ENCODE measurements around the gene NIP7. TPM values are rescaled to one million over a fixed set of nuclear protein-coding genes. Genes with fewer than 3 reads are reported as not detected.
A peak's percentile ranks its signal among the peaks of the same experiment; 100 is the strongest.

Gene NIP7
- total RNA-seq, 1 donor from 2014 or later: 21.9 TPM

GRCh38 chr16:69318177-69318910 is 21.2 kb upstream of the NIP7 start:
- Histone ChIP-seq H3K27me3 (ENCODE audit: control insufficient read depth in 3 of 3, insufficient read depth in 3 of 3, low read length in 3 of 3) (no peaks in the 10 kb centered on the region), H3K9ac (ENCODE audit: low read depth in 1 of 3, low read length in 3 of 3) (no peak overlapping the region), H3K27ac (ENCODE audit: low read depth, low read length) (no peak overlapping the region), H3K9me3 (ENCODE audit: control insufficient read depth in 3 of 3, low read length in 3 of 3) (no peaks in the 10 kb centered on the region), H3K4me3 (ENCODE audit: low read length in 3 of 3) (no peak overlapping the region), H3K4me1 (ENCODE audit: control insufficient read depth in 3 of 3, insufficient read depth in 3 of 3, low read length in 3 of 3) (peaks cover 0 to 29% (median 19%) of the 10 kb centered on the region in 3 donors), H3K36me3 (ENCODE audit: control insufficient read depth in 3 of 3, insufficient read depth in 3 of 3, low read length in 3 of 3) (peaks cover 71 to 81% (median 78%) of the 10 kb centered on the region in 3 donors)

DNA sequence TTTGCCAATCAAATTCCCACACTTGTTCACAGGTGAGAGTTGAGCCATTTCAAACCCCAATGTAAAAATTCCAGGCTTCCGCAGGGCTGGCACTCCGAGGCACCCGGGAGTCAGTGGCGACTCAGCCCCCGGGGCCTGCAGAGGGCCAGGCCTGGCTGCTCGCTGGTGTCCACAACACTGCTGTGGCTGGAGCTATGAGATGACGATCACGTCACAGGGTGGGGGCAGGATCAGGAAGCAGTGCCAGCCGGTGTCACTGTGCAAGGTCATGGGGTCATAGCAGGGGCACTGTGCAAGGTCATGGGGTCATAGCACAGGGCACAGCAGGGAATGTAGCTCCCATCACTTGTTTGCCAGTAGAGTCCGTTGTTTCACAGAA is 20.7 kb upstream of the NIP7 start:
- Histone ChIP-seq H3K36me3 (ENCODE audit: control insufficient read depth in 3 of 3, insufficient read depth in 3 of 3, low read length in 3 of 3) (peaks cover 75 to 85% (median 80%) of the 10 kb centered on the region in 3 donors), H3K27me3 (ENCODE audit: control insufficient read depth in 3 of 3, insufficient read depth in 3 of 3, low read length in 3 of 3) (no peaks in the 10 kb centered on the region), H3K4me3 (ENCODE audit: low read length in 3 of 3) (no peak overlapping the region), H3K9ac (ENCODE audit: low read depth in 1 of 3, low read length in 3 of 3) (no peak overlapping the region), H3K9me3 (ENCODE audit: control insufficient read depth in 3 of 3, low read length in 3 of 3) (no peaks in the 10 kb centered on the region), H3K4me1 (ENCODE audit: control insufficient read depth in 3 of 3, insufficient read depth in 3 of 3, low read length in 3 of 3) (peaks cover 1 to 34% (median 23%) of the 10 kb centered on the region in 3 donors), H3K27ac (ENCODE audit: low read depth, low read length) (no peak overlapping the region)

DNA sequence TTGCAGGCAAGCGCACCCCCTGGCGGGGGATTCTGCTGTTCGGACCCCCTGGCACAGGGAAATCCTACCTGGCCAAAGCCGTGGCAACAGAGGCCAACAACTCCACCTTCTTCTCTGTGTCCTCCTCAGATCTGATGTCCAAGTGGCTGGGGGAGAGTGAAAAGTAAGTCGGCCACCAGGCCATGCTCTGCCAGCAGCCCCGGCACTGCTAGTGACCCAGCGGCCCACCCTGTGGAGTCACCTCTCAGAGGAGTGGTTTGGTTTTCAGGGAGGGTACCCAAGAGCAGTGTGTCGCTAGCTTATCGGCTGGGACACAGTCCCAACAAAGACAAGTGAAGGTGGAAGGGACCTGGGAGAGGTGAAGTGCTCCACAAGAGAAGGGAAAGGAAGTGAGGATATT is 20.2 kb upstream of the NIP7 start:
- Histone ChIP-seq H3K4me3 (ENCODE audit: low read length in 3 of 3) (no peak overlapping the region), H3K27ac (ENCODE audit: low read depth, low read length) (no peak overlapping the region), H3K4me1 (ENCODE audit: control insufficient read depth in 3 of 3, insufficient read depth in 3 of 3, low read length in 3 of 3) (peaks cover 2 to 39% (median 27%) of the 10 kb centered on the region in 3 donors), H3K27me3 (ENCODE audit: control insufficient read depth in 3 of 3, insufficient read depth in 3 of 3, low read length in 3 of 3) (no peaks in the 10 kb centered on the region), H3K9me3 (ENCODE audit: control insufficient read depth in 3 of 3, low read length in 3 of 3) (no peaks in the 10 kb centered on the region), H3K36me3 (ENCODE audit: control insufficient read depth in 3 of 3, insufficient read depth in 3 of 3, low read length in 3 of 3) (peaks cover 75 to 85% (median 81%) of the 10 kb centered on the region in 3 donors), H3K9ac (ENCODE audit: low read depth in 1 of 3, low read length in 3 of 3) (no peak overlapping the region)

GRCh38 chr16:69319826-69320739 is 19.5 kb upstream of the NIP7 start:
- Histone ChIP-seq H3K4me1 (ENCODE audit: control insufficient read depth in 3 of 3, insufficient read depth in 3 of 3, low read length in 3 of 3) (peaks cover 2 to 45% (median 34%) of the 10 kb centered on the region in 3 donors), H3K27me3 (ENCODE audit: control insufficient read depth in 3 of 3, insufficient read depth in 3 of 3, low read length in 3 of 3) (no peaks in the 10 kb centered on the region), H3K9me3 (ENCODE audit: control insufficient read depth in 3 of 3, low read length in 3 of 3) (no peaks in the 10 kb centered on the region), H3K9ac (ENCODE audit: low read depth in 1 of 3, low read length in 3 of 3) (no peak overlapping the region), H3K4me3 (ENCODE audit: low read length in 3 of 3) (no peak overlapping the region), H3K36me3 (ENCODE audit: control insufficient read depth in 3 of 3, insufficient read depth in 3 of 3, low read length in 3 of 3) (peaks cover 78 to 88% (median 81%) of the 10 kb centered on the region in 3 donors), H3K27ac (ENCODE audit: low read depth, low read length) (no peak overlapping the region)

GRCh38 chr16:69320740-69321073 is 18.9 kb upstream of the NIP7 start:
- Histone ChIP-seq H3K4me3 (ENCODE audit: low read length in 3 of 3) (no peak overlapping the region), H3K9me3 (ENCODE audit: control insufficient read depth in 3 of 3, low read length in 3 of 3) (no peaks in the 10 kb centered on the region), H3K9ac (ENCODE audit: low read depth in 1 of 3, low read length in 3 of 3) (no peak overlapping the region), H3K27ac (ENCODE audit: low read depth, low read length) (no peak overlapping the region), H3K27me3 (ENCODE audit: control insufficient read depth in 3 of 3, insufficient read depth in 3 of 3, low read length in 3 of 3) (no peaks in the 10 kb centered on the region), H3K4me1 (ENCODE audit: control insufficient read depth in 3 of 3, insufficient read depth in 3 of 3, low read length in 3 of 3) (peaks cover 4 to 49% (median 36%) of the 10 kb centered on the region in 3 donors), H3K36me3 (ENCODE audit: control insufficient read depth in 3 of 3, insufficient read depth in 3 of 3, low read length in 3 of 3) (peaks cover 78 to 84% (median 79%) of the 10 kb centered on the region in 3 donors)

DNA sequence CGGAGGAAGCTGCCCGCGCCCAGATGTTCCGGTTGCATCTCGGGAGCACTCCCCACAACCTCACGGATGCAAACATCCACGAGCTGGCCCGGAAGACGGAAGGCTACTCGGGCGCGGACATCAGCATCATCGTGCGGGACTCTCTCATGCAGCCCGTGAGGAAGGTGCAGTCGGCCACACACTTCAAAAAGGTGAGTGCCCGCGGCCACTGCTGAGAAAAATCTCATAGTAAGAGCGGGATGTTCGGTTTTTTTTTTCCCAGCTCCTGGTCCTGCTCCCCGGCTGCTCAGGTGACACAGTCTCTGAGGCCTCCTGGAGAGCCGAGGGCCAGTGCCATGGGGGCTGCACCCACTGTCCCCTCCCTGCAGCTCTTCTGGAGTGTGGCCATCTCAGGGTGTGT is 18.5 kb upstream of the NIP7 start:
- H3K4me3 ChIP-seq (ENCODE audit: low read length in 3 of 3): no peak overlapping the region
- H3K9me3 ChIP-seq (ENCODE audit: control insufficient read depth in 3 of 3, low read length in 3 of 3): no peaks in the 10 kb centered on the region
- H3K27me3 ChIP-seq (ENCODE audit: control insufficient read depth in 3 of 3, insufficient read depth in 3 of 3, low read length in 3 of 3): no peaks in the 10 kb centered on the region
- no peak overlapping the region for H3K27ac ChIP-seq (ENCODE audit: low read depth, low read length)
- peaks cover 75 to 80% (median 77%) of the 10 kb centered on the region in 3 donors for H3K36me3 ChIP-seq (ENCODE audit: control insufficient read depth in 3 of 3, insufficient read depth in 3 of 3, low read length in 3 of 3)
- H3K9ac ChIP-seq (ENCODE audit: low read depth in 1 of 3, low read length in 3 of 3): no peak overlapping the region
- peaks cover 8 to 49% (median 40%) of the 10 kb centered on the region in 3 donors for H3K4me1 ChIP-seq (ENCODE audit: control insufficient read depth in 3 of 3, insufficient read depth in 3 of 3, low read length in 3 of 3)

GRCh38 chr16:69322343-69322742 is 17.2 kb upstream of the NIP7 start:
- Histone ChIP-seq H3K4me3 (ENCODE audit: low read length in 3 of 3) (no peak overlapping the region), H3K9me3 (ENCODE audit: control insufficient read depth in 3 of 3, low read length in 3 of 3) (no peaks in the 10 kb centered on the region), H3K36me3 (ENCODE audit: control insufficient read depth in 3 of 3, insufficient read depth in 3 of 3, low read length in 3 of 3) (peaks cover 65 to 70% (median 67%) of the 10 kb centered on the region in 3 donors), H3K27me3 (ENCODE audit: control insufficient read depth in 3 of 3, insufficient read depth in 3 of 3, low read length in 3 of 3) (no peaks in the 10 kb centered on the region), H3K27ac (ENCODE audit: low read depth, low read length) (no peak overlapping the region), H3K4me1 (ENCODE audit: control insufficient read depth in 3 of 3, insufficient read depth in 3 of 3, low read length in 3 of 3) (peaks cover 20 to 52% (median 44%) of the 10 kb centered on the region in 3 donors), H3K9ac (ENCODE audit: low read depth in 1 of 3, low read length in 3 of 3) (no peak overlapping the region)

GRCh38 chr16:69323415-69323814 is 16.2 kb upstream of the NIP7 start:
- peaks cover 27 to 57% (median 45%) of the 10 kb centered on the region in 3 donors for H3K4me1 ChIP-seq (ENCODE audit: control insufficient read depth in 3 of 3, insufficient read depth in 3 of 3, low read length in 3 of 3)
- peak overlapping the region in 1 of 3 donors; percentile 54 for H3K9ac ChIP-seq (ENCODE audit: low read depth in 1 of 3, low read length in 3 of 3)
- H3K36me3 ChIP-seq (ENCODE audit: control insufficient read depth in 3 of 3, insufficient read depth in 3 of 3, low read length in 3 of 3): peaks cover 62 to 69% (median 66%) of the 10 kb centered on the region in 3 donors
- H3K27ac ChIP-seq (ENCODE audit: low read depth, low read length): peak overlapping the region; percentile 86
- H3K4me3 ChIP-seq (ENCODE audit: low read length in 3 of 3): no peak overlapping the region
- no peaks in the 10 kb centered on the region for H3K9me3 ChIP-seq (ENCODE audit: control insufficient read depth in 3 of 3, low read length in 3 of 3)
- no peaks in the 10 kb centered on the region for H3K27me3 ChIP-seq (ENCODE audit: control insufficient read depth in 3 of 3, insufficient read depth in 3 of 3, low read length in 3 of 3)

DNA sequence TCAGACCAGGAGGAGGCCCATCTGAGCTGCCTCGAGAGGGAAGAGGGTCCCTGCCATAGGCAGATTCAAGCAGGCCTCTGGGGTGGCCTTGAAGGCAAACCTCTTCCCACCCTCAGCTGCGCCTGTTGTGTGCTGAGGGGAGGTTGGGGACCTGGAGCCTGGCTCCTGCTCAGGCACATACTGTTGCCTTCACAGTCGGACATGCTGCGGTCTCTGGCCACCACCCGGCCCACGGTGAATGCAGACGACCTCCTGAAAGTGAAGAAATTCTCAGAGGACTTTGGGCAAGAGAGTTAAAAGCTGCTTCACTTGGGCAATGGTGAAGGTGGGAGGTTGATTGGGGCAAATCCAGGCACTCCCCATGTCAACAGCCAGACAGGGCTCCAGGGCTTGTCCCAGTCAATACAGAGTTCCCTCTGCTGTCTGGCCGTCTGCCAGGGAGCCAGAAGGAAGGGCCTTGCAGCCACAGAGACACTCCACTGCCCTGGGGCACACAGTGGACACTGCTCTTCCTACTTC is 15.5 kb upstream of the NIP7 start:
- Histone ChIP-seq H3K9ac (ENCODE audit: low read depth in 1 of 3, low read length in 3 of 3) (peak overlapping the region in 1 of 3 donors; percentile 64), H3K9me3 (ENCODE audit: control insufficient read depth in 3 of 3, low read length in 3 of 3) (no peaks in the 10 kb centered on the region), H3K4me1 (ENCODE audit: control insufficient read depth in 3 of 3, insufficient read depth in 3 of 3, low read length in 3 of 3) (peaks cover 34 to 62% (median 51%) of the 10 kb centered on the region in 3 donors), H3K27ac (ENCODE audit: low read depth, low read length) (peak overlapping the region; percentile 86), H3K36me3 (ENCODE audit: control insufficient read depth in 3 of 3, insufficient read depth in 3 of 3, low read length in 3 of 3) (peaks cover 56 to 62% (median 60%) of the 10 kb centered on the region in 3 donors), H3K27me3 (ENCODE audit: control insufficient read depth in 3 of 3, insufficient read depth in 3 of 3, low read length in 3 of 3) (no peaks in the 10 kb centered on the region), H3K4me3 (ENCODE audit: low read length in 3 of 3) (no peak overlapping the region)

Measured in skeletal muscle tissue (tissue), 4 donors.